NCI-H2107 treated with DMSO at 0.1 percent for 48 hours (cell line): ENCODE results near the gene LETM1.

Experiments
- DNase-seq: peaks from one replicate; lab custom pipeline; 2025; ENCODE audit not compliant: unreplicated experiment; lab: John Stamatoyannopoulos, UW

Gene LETM1

DNA sequence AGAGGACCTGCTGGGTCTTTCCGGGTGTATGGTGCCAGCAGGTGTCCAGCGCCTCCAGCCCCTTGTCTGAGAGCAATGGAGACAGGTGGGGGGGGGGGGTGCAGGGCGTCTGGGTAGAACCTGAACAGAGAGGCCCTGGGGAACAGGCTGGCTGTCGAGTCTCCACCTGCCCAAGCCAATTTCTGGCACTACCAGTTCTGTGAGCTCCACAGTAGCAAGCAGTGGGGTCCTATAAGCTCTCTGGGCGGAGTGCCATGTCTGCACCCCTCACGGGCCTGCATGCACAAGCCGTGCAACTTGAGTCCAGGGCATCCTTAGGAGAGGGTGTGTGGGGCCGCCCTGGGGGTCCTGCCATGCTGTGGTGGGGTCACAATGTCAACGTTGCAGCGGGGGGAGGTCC is 72.9 kb downstream of the LETM1 start:
- DNase-seq = no peak

DNA sequence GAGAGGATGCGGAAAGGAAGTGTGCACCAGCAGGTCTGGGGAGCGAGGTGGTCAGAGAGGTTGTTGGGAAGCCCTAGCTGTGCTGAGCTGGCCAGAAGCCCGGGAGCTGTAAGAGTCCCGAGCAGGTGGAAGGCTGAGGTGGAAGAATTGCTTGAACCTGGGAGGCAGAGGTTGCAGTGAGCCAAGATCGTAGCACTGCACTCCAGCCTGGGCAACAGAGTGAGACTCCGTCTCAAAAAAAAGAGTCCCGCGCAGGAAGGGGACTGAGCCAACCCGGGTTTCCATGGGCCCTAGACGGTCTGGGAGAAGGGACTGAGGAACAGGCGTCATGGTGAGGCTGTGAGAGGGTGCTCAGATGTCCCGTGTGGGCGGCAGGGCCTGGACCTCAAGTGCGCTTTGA is 75.5 kb downstream of the LETM1 start:
- DNase-seq = no peak

DNA sequence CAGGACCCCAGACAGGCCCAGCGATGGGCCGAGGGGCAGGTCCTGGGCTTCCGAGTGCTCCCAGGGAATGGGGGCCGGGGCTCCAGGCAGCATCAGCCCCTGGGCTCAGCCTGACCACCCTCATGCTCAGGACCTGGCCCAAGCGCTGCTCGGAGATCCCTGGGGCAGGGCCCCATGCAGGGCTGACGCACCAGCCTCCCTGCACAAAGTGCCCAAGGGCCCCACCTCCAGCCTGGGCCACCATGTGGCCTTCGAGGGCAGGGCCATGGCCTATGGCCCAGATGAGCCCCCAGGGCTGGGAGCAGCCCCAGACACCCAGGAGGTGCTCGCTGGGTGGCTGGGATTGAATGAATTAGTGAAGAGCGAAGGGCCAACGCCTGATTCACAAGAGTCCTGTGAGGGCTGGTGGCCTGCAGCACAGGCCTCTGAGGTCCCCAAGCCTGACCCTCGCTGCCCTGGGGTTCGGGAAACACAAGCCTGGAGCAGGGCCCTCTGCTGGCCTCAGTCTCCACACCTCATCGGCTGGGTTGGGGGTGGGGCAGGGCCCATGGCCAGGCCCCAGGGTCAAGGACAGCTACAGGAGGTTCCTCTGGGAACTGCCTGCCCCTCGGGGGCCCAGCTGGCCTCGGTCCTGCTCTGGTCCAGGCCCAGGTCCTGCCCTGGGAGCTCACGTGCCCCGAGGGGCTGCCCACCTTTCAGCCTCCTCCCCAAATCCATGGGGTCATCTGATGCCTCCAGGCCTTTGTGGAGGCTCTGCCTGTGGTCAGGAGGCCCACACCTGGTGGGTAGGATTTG is 76.2 kb downstream of the LETM1 start:
- no peak for DNase-seq

GRCh38 chr4:1778642-1779392 is 77.1 kb downstream of the LETM1 start:
- DNase-seq = no peak

DNA sequence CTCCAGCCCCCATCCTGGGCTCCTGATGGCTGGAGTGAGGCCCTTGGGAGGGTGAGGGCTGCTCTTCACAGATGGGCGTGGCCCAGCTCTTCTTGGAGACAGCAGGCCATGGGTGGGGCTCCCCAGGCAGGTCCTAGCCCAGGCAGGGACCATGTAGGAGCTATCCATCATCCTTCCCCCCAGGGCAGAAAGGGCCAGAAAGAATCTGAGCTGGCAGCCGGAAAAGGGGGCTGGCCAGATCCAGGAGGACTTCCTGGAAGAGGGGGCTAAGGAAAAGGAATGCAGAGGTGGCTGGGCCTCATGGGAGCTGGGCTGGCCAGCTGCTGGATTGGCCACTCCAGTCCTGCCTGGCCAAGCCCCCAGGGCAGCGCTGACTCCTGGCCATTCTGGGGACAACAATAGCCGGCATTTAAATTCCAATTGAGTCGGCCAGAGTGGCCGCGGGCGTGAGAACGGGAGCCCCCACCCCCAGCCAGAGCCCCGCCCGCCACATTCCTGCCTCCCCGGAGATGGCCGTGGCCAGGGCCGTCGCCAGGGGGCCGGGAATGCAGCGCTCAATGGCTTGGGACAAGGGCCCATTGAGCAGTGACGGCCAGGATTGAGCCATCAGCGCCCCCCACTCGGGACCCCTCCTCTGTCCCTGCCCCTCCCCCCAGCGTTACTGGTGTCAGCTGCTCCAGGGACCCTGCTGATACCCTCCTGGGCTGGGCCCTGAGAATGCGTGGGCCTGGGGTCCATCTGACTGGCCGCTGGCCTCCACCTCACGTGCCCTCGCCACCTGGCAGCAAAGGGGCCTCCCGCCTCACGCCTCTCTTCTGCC is 77.9 kb downstream of the LETM1 start:
- no peak for DNase-seq

GRCh38 chr4:1776521-1777161 is 79.3 kb downstream of the LETM1 start:
- no peak for DNase-seq

DNA sequence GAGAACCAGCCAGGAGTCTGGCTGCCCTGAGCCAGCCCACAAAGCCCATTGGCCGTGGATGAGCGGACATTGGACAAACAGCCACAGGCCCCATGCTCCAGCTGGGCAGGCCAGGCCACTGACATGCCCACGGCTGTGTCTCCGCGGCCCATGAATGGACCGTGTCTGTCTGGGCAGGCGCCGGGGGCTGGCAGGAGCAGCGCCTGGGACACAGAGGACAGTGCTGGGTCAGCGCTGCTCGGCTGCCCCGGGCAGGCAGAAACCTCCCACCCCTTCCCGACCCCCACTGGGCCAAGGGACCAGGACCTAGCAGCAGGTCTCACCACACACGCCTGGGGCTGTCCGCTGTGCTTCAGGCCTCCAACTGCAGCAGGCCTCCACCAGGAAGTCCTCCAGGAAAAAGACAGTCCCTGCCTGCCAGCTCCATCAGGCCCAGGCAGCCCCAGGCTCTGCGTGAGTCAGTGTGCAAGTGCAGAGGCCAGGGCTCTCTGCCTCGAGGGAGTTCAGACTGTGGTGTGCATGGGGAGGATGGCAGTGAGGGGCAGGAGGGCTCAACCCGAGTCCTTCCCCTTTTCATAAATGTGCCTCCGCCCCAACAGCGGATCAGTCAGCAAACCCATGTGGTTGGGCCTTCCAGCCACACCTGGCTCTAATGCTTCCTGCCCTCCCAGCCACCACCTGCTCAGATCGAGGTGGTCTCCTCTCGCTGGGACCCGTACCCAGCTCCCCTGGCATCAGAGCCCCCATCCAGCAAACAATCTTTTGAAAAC is 80.0 kb downstream of the LETM1 start:
- DNase-seq = no peak

DNA sequence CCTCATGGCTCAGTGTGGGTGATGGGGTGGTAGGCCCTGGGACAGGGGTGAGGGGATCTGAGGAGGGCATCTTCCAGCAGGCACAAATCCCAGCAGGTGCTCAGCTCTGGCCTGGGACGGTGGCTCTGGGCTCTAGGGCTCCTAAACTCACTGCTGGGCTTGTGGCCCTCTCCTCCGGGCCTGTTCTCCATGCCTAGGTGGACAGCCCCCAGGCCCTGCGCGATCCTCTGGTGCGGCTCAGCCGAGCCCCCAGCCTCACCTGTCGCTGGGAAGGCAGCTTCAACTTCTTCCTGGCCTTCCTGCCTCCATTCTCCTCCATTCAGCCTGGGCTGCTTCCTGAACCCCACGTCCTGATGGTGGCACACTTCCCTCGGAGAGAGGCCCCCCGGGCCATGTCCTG is 82.2 kb downstream of the LETM1 start:
- DNase-seq = no peak

- DNase-seq = peak; percentile 48
Measured at GRCh38 chr4:1772853-1773538, 83.0 kb downstream of the LETM1 start.

DNA sequence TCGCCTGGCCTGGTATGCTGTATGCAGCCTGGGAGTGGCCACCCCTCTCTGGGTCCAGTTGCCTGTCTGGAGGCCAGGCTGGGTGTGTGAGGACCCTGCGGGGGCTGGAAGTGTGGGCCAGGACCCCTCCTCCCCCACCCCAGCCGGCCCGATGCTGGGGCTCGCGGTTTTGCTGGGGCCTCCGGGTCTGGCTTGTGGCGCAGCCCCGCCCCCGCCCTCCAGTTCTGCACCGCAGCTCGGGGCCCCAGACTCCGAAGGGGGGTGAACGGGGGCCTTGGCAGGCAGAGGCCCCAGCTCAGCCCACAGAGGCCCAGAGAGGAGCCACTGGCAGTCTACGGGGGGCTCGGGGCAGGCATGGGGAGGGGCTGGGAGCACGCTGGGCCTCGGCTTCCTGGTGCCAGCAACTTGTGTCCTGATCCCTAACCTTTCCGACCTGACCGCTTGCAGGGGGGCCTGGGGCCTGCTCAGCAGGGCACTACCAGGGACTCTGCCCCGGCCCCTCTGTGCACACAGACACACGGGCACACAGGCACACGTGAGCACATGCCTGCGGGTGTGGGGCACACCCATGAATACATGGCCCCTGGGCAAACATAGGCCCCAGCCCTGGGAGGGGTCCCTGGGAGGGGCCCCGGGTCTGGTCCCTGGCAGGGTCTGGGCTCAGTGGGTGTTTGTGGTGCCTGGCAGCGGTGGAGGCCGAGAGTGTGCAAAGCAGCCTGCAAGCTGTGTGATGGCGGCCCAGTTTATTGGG is 84.2 kb downstream of the LETM1 start:
- DNase-seq = no peak

DNA sequence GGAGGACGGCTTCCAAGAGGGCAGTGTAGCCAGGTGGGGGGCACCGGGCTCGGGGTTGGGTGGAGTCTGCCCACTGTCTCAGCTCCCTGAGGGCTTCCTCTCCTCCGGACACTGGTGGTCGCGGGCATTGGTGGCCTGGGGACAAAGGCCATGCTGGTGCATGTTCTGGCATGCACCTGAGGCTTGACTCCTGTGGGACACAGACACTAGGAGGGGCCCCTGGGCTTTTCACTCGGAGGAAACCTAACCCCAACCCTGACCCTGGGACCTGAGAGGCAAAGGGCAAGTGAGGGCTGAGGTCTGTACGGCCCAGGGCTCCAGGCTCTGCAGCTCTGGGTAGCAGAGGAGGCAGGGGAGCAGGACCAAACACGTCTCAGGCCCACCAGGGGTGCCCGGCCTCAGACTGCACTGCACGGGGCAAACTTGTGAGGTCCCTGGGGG is 85.1 kb downstream of the LETM1 start:
- no peak for DNase-seq

GRCh38 chr4:1770245-1770644 is 85.7 kb downstream of the LETM1 start:
- DNase-seq = no peak

- DNase-seq = no peak
Measured at GRCh38 chr4:1769692-1770091, 86.3 kb downstream of the LETM1 start.

DNA sequence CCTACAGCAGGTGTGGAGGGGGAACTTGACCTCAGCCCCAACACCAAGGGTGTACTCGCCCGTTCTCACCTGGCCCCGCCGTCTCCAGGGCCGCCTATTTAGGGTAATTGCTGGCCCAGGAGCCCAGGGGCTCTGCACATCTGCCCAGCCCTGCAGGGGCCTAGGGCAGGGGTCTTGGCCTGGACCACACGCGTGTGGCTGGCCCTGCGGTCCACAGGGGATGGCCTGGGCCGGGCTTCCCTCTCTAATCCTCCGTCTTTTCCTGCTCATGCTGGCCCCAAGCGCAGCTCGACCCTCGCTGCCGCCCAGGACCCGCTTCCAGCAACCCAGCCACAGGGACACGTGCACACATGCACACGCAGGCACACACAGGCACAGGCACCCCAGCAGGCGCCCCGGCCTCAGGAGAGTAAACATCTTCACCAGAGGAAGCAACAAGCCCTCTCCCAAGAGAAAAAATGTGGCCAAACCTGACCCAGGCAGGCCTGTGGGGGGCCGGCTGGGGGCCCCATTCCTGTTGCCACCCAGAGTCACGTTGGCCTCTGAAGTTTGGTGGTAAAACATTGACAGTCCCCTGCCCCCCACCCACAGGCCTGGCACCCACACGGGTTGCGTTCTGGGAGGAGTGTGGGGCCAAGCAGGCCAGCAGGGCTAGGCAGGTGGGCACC is 87.5 kb downstream of the LETM1 start:
- no peak for DNase-seq

DNA sequence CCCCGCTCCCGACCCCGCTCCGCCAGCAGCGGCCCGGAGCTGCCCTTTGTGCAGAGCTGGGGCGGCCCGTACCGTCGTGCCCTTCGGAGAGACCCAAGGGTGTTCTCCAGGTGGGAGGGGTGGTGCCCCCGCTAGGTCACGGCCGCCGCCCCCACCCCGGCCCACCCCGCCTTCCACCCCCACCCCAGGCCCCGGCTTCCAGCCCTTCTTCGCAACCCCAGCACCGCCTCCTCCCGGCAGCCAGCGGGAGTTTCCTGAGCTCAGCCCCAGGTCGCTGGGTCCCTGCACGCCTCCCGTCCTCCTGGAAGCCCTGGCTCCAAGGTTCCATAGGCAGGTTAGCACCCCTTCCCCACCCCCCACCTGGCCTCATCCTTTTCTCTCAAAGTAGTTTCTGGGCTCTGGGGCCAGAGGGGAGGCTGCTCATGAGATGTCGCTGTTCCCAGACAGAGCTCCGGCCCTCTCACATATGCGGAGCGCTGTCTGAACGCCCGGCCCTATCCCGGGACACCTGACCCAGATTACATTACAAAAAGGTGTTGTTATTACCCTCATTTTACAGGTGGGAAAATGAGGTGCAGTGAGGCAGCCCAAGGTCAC is 88.1 kb downstream of the LETM1 start:
- DNase-seq = no peak

DNA sequence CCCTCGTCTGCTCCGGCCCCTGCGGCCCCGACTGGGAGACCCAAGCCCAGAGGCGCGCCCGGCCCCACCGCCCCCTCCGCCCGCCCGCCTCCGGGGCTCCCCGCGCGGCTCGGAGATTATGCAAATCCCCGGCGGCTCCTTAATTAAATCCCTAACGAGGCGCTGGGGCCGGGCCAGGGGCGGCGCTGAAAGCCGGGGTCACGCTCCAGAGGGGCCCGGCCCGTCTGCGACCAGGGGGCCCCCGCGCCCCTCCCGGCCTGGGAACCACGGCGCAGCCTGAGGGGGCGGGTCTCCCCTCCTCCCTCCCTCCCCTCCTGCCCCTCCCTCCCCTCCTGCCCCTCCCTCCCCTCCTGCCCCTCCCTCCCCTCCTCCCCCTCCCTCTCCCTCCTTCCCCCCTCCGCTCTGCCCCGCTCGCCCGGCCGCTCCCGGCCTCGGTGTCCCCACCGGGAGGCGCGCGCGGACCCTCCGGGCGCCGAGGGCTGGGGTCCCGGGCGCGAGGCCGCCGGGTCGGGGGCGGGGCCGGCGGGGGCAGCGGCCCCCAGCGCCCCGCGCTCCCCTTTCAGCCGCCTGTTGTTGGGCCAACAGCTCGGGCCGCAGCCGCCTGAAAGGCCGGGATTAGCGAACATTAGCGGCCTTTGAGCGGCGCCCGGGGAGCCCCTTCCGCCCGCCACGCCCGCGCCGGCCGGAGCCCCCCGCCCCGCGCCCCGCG is 88.7 kb downstream of the LETM1 start:
- DNase-seq = no peak
